ENCODE data around the gene CC2D2A.

CC2D2A gene

GRCh38 chr4:15557786-15558550 is 88.3 kb downstream of the CC2D2A start:
- Histone ChIP-seq H3K4me3 (ENCODE audit: severe bottlenecking) (no peak overlapping the region), H3K4me1 (ENCODE audit: insufficient read depth, poor library complexity, severe bottlenecking) (no peaks in the 10 kb centered on the region), H3K27ac (ENCODE audit: poor library complexity, severe bottlenecking) (no peak overlapping the region), H3K36me3 (ENCODE audit: low read depth) (peaks cover 5% of the 10 kb centered on the region; the same call in 1 of the 2 replicates), H3K9me3 (ENCODE audit: severe bottlenecking) (no peaks in the 10 kb centered on the region), H3K27me3 (ENCODE audit: insufficient read depth, poor library complexity, severe bottlenecking) (no peaks in the 10 kb centered on the region)
- no peak for TF ChIP-seq CTCF (IDR thresholded peaks at IDR 0.05; ENCODE audit: poor library complexity, severe bottlenecking)
- ATAC-seq (ENCODE audit: low read depth) (no peak), DNase-seq (ENCODE audit: low spot score) (no peak)

GRCh38 chr4:15558561-15558960 is 88.9 kb downstream of the CC2D2A start:
- no peaks in the 10 kb centered on the region for H3K4me1 ChIP-seq (ENCODE audit: insufficient read depth, poor library complexity, severe bottlenecking)
- H3K27ac ChIP-seq (ENCODE audit: poor library complexity, severe bottlenecking), result no peak overlapping the region
- ATAC-seq (ENCODE audit: low read depth) (no peak), DNase-seq (ENCODE audit: low spot score) (no peak)
- peaks cover 5% of the 10 kb centered on the region; the same call in 1 of the 2 replicates for H3K36me3 ChIP-seq (ENCODE audit: low read depth)
- H3K4me3 ChIP-seq (ENCODE audit: severe bottlenecking), result no peak overlapping the region
- H3K9me3 ChIP-seq (ENCODE audit: severe bottlenecking), result no peaks in the 10 kb centered on the region
- no peak for TF ChIP-seq CTCF (IDR thresholded peaks at IDR 0.05; ENCODE audit: poor library complexity, severe bottlenecking)
- H3K27me3 ChIP-seq (ENCODE audit: insufficient read depth, poor library complexity, severe bottlenecking), result no peaks in the 10 kb centered on the region

GRCh38 chr4:15562114-15562513 is 92.4 kb downstream of the CC2D2A start:
- H3K27ac ChIP-seq (ENCODE audit: poor library complexity, severe bottlenecking), result no peak overlapping the region
- H3K4me1 ChIP-seq (ENCODE audit: insufficient read depth, poor library complexity, severe bottlenecking), result no peaks in the 10 kb centered on the region
- H3K9me3 ChIP-seq (ENCODE audit: severe bottlenecking), result no peaks in the 10 kb centered on the region
- no peaks in the 10 kb centered on the region for H3K27me3 ChIP-seq (ENCODE audit: insufficient read depth, poor library complexity, severe bottlenecking)
- peaks cover 5% of the 10 kb centered on the region for H3K36me3 ChIP-seq (ENCODE audit: low read depth)
- DNase-seq (ENCODE audit: low spot score) (no peak), ATAC-seq (ENCODE audit: low read depth) (no peak)
- no peak for TF ChIP-seq CTCF (IDR thresholded peaks at IDR 0.05; ENCODE audit: poor library complexity, severe bottlenecking)
- no peak overlapping the region for H3K4me3 ChIP-seq (ENCODE audit: severe bottlenecking)

- DNase-seq (ENCODE audit: low spot score) (no peak), ATAC-seq (ENCODE audit: low read depth) (no peak)
- Histone ChIP-seq H3K9me3 (ENCODE audit: severe bottlenecking) (no peaks in the 10 kb centered on the region), H3K4me1 (ENCODE audit: insufficient read depth, poor library complexity, severe bottlenecking) (no peaks in the 10 kb centered on the region), H3K27me3 (ENCODE audit: insufficient read depth, poor library complexity, severe bottlenecking) (no peaks in the 10 kb centered on the region), H3K27ac (ENCODE audit: poor library complexity, severe bottlenecking) (no peak overlapping the region), H3K36me3 (ENCODE audit: low read depth) (peaks cover 6% of the 10 kb centered on the region), H3K4me3 (ENCODE audit: severe bottlenecking) (no peak overlapping the region)
- no peak for TF ChIP-seq CTCF (IDR thresholded peaks at IDR 0.05; ENCODE audit: poor library complexity, severe bottlenecking)
Observed at GRCh38 chr4:15562623-15563022, 92.9 kb downstream of the CC2D2A start.

- Histone ChIP-seq H3K27ac (ENCODE audit: poor library complexity, severe bottlenecking) (no peak overlapping the region), H3K4me1 (ENCODE audit: insufficient read depth, poor library complexity, severe bottlenecking) (no peaks in the 10 kb centered on the region), H3K9me3 (ENCODE audit: severe bottlenecking) (no peaks in the 10 kb centered on the region), H3K27me3 (ENCODE audit: insufficient read depth, poor library complexity, severe bottlenecking) (no peaks in the 10 kb centered on the region), H3K4me3 (ENCODE audit: severe bottlenecking) (no peak overlapping the region), H3K36me3 (ENCODE audit: low read depth) (peaks cover 4% of the 10 kb centered on the region; the same call in 1 of the 2 replicates)
- TF ChIP-seq CTCF (IDR thresholded peaks at IDR 0.05; ENCODE audit: poor library complexity, severe bottlenecking), result no peak
- ATAC-seq (ENCODE audit: low read depth) (no peak), DNase-seq (ENCODE audit: low spot score) (no peak)
Observed at GRCh38 chr4:15563871-15564270, 94.2 kb downstream of the CC2D2A start.

All from RWPE2 (cell line).